Umbilical cord (tissue), 2 donors: ENCODE data around the gene GATA1. TPM values are rescaled to one million over a fixed set of nuclear protein-coding genes. Genes with fewer than 3 reads are reported as not detected.
A peak's percentile ranks its signal among the peaks of the same experiment; 100 is the strongest.

ENCODE experiments used
- DNase-seq: peaks from one replicate; pipeline ENCODE4 v3.0.0-alpha.2; 2015; ENCODE audit warnings: low spot score
- total RNA-seq: library from RNA; depleted of rRNA; stranded (reverse); fragments of >200 nt; gene quantifications from one replicate; pipeline ENCODE4 v1.2.3, GENCODE V29; 2014; ENCODE audit warnings: low replicate concordance; ENCODE audit not compliant: insufficient read depth

GATA1 gene
- total RNA-seq, result not detected

GRCh38 chrX:48786341-48786800 lies at the start of gene GATA1:
TSS of gene GATA1 (plus strand) at chrX:48786590. CDS start at chrX:48791110, 4,520 bp downstream.
- no peak for DNase-seq

- no peak for DNase-seq
Observed at GRCh38 chrX:48736878-48737212, 49.5 kb upstream of the GATA1 start.

GRCh38 chrX:48737213-48737938 lies 49.0 kb upstream of the GATA1 start:
- peak; percentile 98 for DNase-seq

- DNase-seq, result no peak
Observed at GRCh38 chrX:48737940-48738339, 48.5 kb upstream of the GATA1 start.

- DNase-seq, result no peak
Observed at GRCh38 chrX:48741834-48742233, 44.6 kb upstream of the GATA1 start.

GRCh38 chrX:48745222-48745621 lies 41.2 kb upstream of the GATA1 start:
- DNase-seq, result no peak

GRCh38 chrX:48747415-48748016 lies 38.9 kb upstream of the GATA1 start:
- no peak for DNase-seq

- no peak for DNase-seq
Observed at GRCh38 chrX:48749182-48749581, 37.2 kb upstream of the GATA1 start.

GRCh38 chrX:48751343-48751742 lies 35.0 kb upstream of the GATA1 start:
- no peak for DNase-seq

GRCh38 chrX:48752498-48752897 lies 33.9 kb upstream of the GATA1 start:
- DNase-seq, result no peak

GRCh38 chrX:48753708-48754228 lies 32.6 kb upstream of the GATA1 start:
- no peak for DNase-seq

GRCh38 chrX:48754238-48754637 lies 32.2 kb upstream of the GATA1 start:
- no peak for DNase-seq

GRCh38 chrX:48761674-48762471 lies 24.5 kb upstream of the GATA1 start, which contains the start of gene GLOD5:
TSS of gene GLOD5 (plus strand) at chrX:48761747. CDS start at chrX:48761791, 44 bp downstream.
- DNase-seq, result peak; percentile 31

GRCh38 chrX:48769230-48769629 lies 17.2 kb upstream of the GATA1 start:
- DNase-seq, result no peak

- DNase-seq, result no peak
Observed at GRCh38 chrX:48770296-48770695, 16.1 kb upstream of the GATA1 start.

GRCh38 chrX:48772602-48773001 lies 13.8 kb upstream of the GATA1 start:
- DNase-seq, result no peak

GRCh38 chrX:48776818-48777439 lies 9.5 kb upstream of the GATA1 start:
- no peak for DNase-seq

- DNase-seq, result no peak
Observed at GRCh38 chrX:48779399-48779798, 7.0 kb upstream of the GATA1 start.

- no peak for DNase-seq
Observed at GRCh38 chrX:48781705-48782104, 4.7 kb upstream of the GATA1 start.

- no peak for DNase-seq
Observed at GRCh38 chrX:48782216-48782615, 4.2 kb upstream of the GATA1 start.

- DNase-seq, result no peak
Observed at GRCh38 chrX:48782795-48783194, 3.6 kb upstream of the GATA1 start.

- no peak for DNase-seq
Observed at GRCh38 chrX:48784726-48785125, 1.7 kb upstream of the GATA1 start.
